MM.1S (cell line): ENCODE measurements around the gene CHST7.

Experiments
- DNase-seq: peaks from one replicate; pipeline ENCODE4 v3.0.0-alpha.2; 2015
- H2AFZ ChIP-seq: fragments of 300-600 bp; sonication (generic); 2 replicates; pipeline ENCODE4 v1.6.0; 2016; ENCODE audit warnings: antibody characterized with exemption, low read length
- H3F3A ChIP-seq: fragments of 300-600 bp; sonication (generic); 2 replicates; pipeline ENCODE4 v1.6.1; 2016; ENCODE audit warnings: mild to moderate bottlenecking, antibody characterized with exemption, low read length, moderate library complexity, mixed read lengths; ENCODE audit not compliant: insufficient read depth
- H3K27ac ChIP-seq: fragments of 300-600 bp; sonication (generic); 2 replicates; pipeline ENCODE4 v1.5.1; 2016; ENCODE audit warnings: mild to moderate bottlenecking, low read length
- H3K27me3 ChIP-seq: fragments of 300-600 bp; sonication (generic); replicated peaks from 2 replicates; pipeline ENCODE4 v1.6.0; 2016; ENCODE audit warnings: low read length; ENCODE audit not compliant: insufficient read depth
- H3K36me3 ChIP-seq: fragments of 300-600 bp; sonication (generic); replicated peaks from 2 replicates; pipeline ENCODE4 v1.6.1; 2016; ENCODE audit warnings: mild to moderate bottlenecking, low read length, mixed read lengths; ENCODE audit not compliant: insufficient read depth
- H3K4me1 ChIP-seq: fragments of 300-600 bp; sonication (generic); 2 replicates; pipeline ENCODE4 v1.6.1; 2016; ENCODE audit warnings: low read length, mixed read lengths
- H3K4me2 ChIP-seq: fragments of 300-600 bp; sonication (generic); 2 replicates; pipeline ENCODE4 v1.6.0; 2016; ENCODE audit warnings: low read depth, low read length
- H3K4me3 ChIP-seq: fragments of 300-600 bp; sonication (generic); 2 replicates; pipeline ENCODE4 v1.5.1; 2016; ENCODE audit warnings: low read length, mixed read lengths
- H3K79me2 ChIP-seq: fragments of 300-600 bp; sonication (generic); 2 replicates; pipeline ENCODE4 v1.6.1; 2016; ENCODE audit warnings: mixed run types, low read length, mixed read lengths
- H3K9ac ChIP-seq: fragments of 300-600 bp; sonication (generic); 2 replicates; pipeline ENCODE4 v1.6.1; 2016; ENCODE audit warnings: low read length, mixed read lengths
- H3K9me2 ChIP-seq: fragments of 300-600 bp; sonication (generic); replicated peaks from 2 replicates; pipeline ENCODE4 v1.6.1; 2016; ENCODE audit warnings: mild to moderate bottlenecking, low read length, mixed read lengths; ENCODE audit not compliant: insufficient read depth
- H3K9me3 ChIP-seq: fragments of 300-600 bp; sonication (generic); replicated peaks from 2 replicates; pipeline ENCODE4 v1.6.1; 2016; ENCODE audit warnings: mild to moderate bottlenecking, low read length, mixed read lengths; ENCODE audit not compliant: insufficient read depth
- H4K20me1 ChIP-seq: fragments of 300-600 bp; sonication (generic); 2 replicates; pipeline ENCODE4 v1.6.1; 2016; ENCODE audit warnings: mild to moderate bottlenecking, low read length, moderate library complexity, mixed read lengths; ENCODE audit not compliant: insufficient read depth
- EZH2 ChIP-seq: fragments of 300-600 bp; sonication (generic); optimal IDR thresholded peaks from 2 replicates; pipeline ENCODE3; 2017; ENCODE audit warnings: low read depth, mild to moderate bottlenecking, antibody characterized with exemption, low read length, mixed read lengths
- EZH2phosphoT487 ChIP-seq: fragments of 300-600 bp; sonication (generic); IDR thresholded peaks from 2 replicates; pipeline ENCODE4 v1.6.1; 2018; ENCODE audit warnings: antibody characterized with exemption, low read length
- TF ChIP-seq, protein P1 (sequence below): fragments of 300-600 bp; sonication (generic); IDR thresholded peaks from 2 replicates; pipeline ENCODE4 v1.5.1; 2016; ENCODE audit warnings: antibody characterized with exemption, low read length, mixed read lengths

CHST7 gene

DNA sequence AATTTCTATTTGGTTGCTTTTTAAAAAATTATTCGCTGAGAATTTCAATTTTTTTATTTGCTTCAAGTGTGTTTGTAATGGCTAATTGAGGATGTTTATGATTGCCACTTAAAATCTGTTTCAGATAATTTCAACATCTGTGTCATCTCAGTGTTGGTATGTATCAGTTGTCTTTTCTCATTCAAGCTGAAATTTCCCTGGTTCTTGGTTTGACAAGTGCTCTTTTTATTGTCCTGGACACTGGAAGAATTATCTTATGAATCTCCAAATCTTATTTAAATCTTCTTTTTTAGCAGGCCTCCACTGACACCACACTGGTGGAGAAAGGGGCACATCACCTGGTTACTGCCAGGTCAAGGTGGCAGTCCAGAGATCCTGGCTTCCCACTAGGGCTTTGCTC, 21.5 kb downstream of the CHST7 start:
- no peak for DNase-seq
- no peaks in the 10 kb centered on the region for H3K4me1 ChIP-seq
- TF ChIP-seq EZH2phosphoT487 (no peak), EZH2 (no peak)

DNA sequence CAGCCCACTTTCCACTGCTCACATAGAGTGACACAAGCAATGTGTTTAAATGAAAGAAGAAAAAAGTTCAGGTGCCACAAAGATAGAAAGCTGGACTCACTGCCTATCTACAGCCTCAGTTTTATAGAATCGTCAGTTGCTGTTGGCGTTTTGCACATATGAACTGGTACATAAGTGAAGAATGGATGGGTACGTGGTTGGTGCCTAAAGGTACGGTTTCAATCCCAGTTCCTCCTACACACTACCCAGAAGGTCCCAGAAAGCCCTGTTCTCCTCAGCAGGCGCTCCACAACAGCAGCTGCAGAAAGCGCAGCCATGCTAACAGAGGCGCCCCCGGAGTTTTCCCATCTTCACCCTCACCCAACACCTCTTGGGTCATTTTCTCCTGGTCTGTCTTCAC, 23.6 kb downstream of the CHST7 start:
- H2AFZ ChIP-seq, result no peak overlapping the region
- no peaks in the 10 kb centered on the region for H3K36me3 ChIP-seq
- no peak overlapping the region for H3K9ac ChIP-seq
- H3K9me3 ChIP-seq, result no peaks in the 10 kb centered on the region
- no peaks in the 10 kb centered on the region for H3K79me2 ChIP-seq
- H3K4me1 ChIP-seq, result no peaks in the 10 kb centered on the region
- no peak for DNase-seq
- TF ChIP-seq EZH2 (no peak), EZH2phosphoT487 (no peak)
- TF ChIP-seq, protein P1, sequence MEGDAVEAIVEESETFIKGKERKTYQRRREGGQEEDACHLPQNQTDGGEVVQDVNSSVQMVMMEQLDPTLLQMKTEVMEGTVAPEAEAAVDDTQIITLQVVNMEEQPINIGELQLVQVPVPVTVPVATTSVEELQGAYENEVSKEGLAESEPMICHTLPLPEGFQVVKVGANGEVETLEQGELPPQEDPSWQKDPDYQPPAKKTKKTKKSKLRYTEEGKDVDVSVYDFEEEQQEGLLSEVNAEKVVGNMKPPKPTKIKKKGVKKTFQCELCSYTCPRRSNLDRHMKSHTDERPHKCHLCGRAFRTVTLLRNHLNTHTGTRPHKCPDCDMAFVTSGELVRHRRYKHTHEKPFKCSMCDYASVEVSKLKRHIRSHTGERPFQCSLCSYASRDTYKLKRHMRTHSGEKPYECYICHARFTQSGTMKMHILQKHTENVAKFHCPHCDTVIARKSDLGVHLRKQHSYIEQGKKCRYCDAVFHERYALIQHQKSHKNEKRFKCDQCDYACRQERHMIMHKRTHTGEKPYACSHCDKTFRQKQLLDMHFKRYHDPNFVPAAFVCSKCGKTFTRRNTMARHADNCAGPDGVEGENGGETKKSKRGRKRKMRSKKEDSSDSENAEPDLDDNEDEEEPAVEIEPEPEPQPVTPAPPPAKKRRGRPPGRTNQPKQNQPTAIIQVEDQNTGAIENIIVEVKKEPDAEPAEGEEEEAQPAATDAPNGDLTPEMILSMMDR, result no peak
- no peak overlapping the region for H3K4me2 ChIP-seq
- no peaks in the 10 kb centered on the region for H3K27me3 ChIP-seq
- no peak overlapping the region for H3K27ac ChIP-seq
- no peaks in the 10 kb centered on the region for H4K20me1 ChIP-seq
- no peaks in the 10 kb centered on the region for H3K9me2 ChIP-seq
- H3K4me3 ChIP-seq, result no peak overlapping the region
- H3F3A ChIP-seq, result no peaks in the 10 kb centered on the region

More for the DNA sequence above, 21.5 kb downstream of the CHST7 start:
- Histone ChIP-seq H3F3A (no peaks in the 10 kb centered on the region), H2AFZ (no peak overlapping the region), H3K36me3 (no peaks in the 10 kb centered on the region), H3K4me3 (no peak overlapping the region), H3K9me3 (no peaks in the 10 kb centered on the region), H3K79me2 (no peaks in the 10 kb centered on the region), H3K9ac (no peak overlapping the region), H4K20me1 (no peaks in the 10 kb centered on the region), H3K4me2 (no peak overlapping the region), H3K27me3 (no peaks in the 10 kb centered on the region), H3K27ac (no peak overlapping the region), H3K9me2 (no peaks in the 10 kb centered on the region)

DNA sequence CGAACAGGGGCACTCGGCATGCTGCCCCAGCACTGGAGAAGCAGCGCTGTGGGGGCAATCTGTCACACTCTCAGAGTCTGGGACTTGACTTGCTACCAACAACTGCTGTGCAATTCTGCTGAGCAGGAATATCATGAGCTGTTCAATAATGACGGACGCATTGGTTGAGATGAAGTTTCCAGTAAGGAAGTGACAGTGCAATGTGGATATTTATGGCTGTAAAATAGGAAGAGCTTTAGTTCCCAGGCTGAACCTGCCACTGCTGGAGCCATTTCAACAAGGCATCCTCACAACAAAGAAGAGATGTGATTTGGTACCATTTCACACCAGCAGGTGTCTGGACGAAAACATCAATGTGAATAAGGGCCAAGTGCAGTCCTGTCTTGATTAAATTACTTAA, 24.2 kb downstream of the CHST7 start:
- no peak for DNase-seq
- H3K79me2 ChIP-seq, result no peaks in the 10 kb centered on the region
- no peak overlapping the region for H3K9ac ChIP-seq
- H3K36me3 ChIP-seq, result no peaks in the 10 kb centered on the region
- H3K27ac ChIP-seq, result no peak overlapping the region
- no peak overlapping the region for H3K4me2 ChIP-seq
- no peaks in the 10 kb centered on the region for H4K20me1 ChIP-seq
- no peaks in the 10 kb centered on the region for H3F3A ChIP-seq
- no peaks in the 10 kb centered on the region for H3K9me2 ChIP-seq
- H3K4me1 ChIP-seq, result no peaks in the 10 kb centered on the region
- H3K27me3 ChIP-seq, result no peaks in the 10 kb centered on the region
- TF ChIP-seq EZH2phosphoT487, result no peak
- TF ChIP-seq EZH2, result no peak
- TF ChIP-seq, protein P1, result no peak
- H3K9me3 ChIP-seq, result no peaks in the 10 kb centered on the region
- no peak overlapping the region for H3K4me3 ChIP-seq
- no peak overlapping the region for H2AFZ ChIP-seq

DNA sequence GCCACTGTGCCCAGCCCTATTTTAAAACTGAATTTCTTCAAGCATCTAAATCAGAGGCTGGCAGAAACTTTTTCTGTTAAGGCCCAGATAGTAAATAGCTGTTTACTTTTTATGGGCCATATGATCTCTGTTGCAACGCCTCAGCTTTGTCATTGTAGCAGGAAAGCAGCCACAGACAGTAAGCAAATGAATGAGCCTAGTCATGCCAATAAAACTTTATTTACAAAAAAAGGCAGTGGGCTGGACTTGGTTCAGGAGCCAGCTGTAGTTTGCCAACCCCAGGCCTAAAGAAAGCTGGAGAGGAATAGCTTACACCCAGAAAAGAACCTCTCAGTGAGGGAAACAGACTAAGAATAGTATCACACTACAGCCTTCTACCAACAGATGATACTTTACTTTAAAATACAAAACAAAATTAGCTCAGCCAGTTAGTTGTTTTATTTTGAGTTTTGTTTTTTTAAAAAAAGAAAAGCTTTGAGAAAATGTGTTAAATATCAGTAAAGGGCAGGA, 25.5 kb downstream of the CHST7 start:
- Histone ChIP-seq H3K9me3 (no peaks in the 10 kb centered on the region), H3K36me3 (no peaks in the 10 kb centered on the region), H3F3A (no peaks in the 10 kb centered on the region), H3K4me1 (no peaks in the 10 kb centered on the region), H3K27me3 (no peaks in the 10 kb centered on the region), H3K9me2 (no peaks in the 10 kb centered on the region), H3K27ac (no peak overlapping the region), H3K79me2 (no peaks in the 10 kb centered on the region), H3K9ac (no peak overlapping the region), H4K20me1 (no peaks in the 10 kb centered on the region), H3K4me3 (no peak overlapping the region), H3K4me2 (no peak overlapping the region), H2AFZ (no peak overlapping the region)
- TF ChIP-seq, protein P1, result no peak
- TF ChIP-seq EZH2 (no peak), EZH2phosphoT487 (no peak)
- DNase-seq, result no peak
